GM12801 (cell line): ENCODE results near the gene LPCAT2.

ENCODE experiments used
- CTCF ChIP-seq: IDR thresholded peaks from one replicate; pipeline ENCODE4 v1.5.1; 2011; ENCODE audit warnings: control low read depth; ENCODE audit not compliant: insufficient read length; ENCODE audit errors: extremely low read depth

LPCAT2 gene

GRCh38 chr16:55527885-55528284 lies 19.0 kb downstream of the LPCAT2 start:
- no peak for TF ChIP-seq CTCF

GRCh38 chr16:55529018-55529417 lies 20.1 kb downstream of the LPCAT2 start:
- no peak for TF ChIP-seq CTCF

GRCh38 chr16:55530316-55530856 lies 21.5 kb downstream of the LPCAT2 start:
- no peak for TF ChIP-seq CTCF

- TF ChIP-seq CTCF = no peak
Measured at GRCh38 chr16:55532227-55532626, 23.4 kb downstream of the LPCAT2 start.

- no peak for TF ChIP-seq CTCF
Measured at GRCh38 chr16:55534756-55535155, 25.9 kb downstream of the LPCAT2 start.

- TF ChIP-seq CTCF = no peak
Measured at GRCh38 chr16:55539049-55539448, 30.2 kb downstream of the LPCAT2 start.

GRCh38 chr16:55539488-55539887 lies 30.6 kb downstream of the LPCAT2 start:
- no peak for TF ChIP-seq CTCF
